Stimulated activated CD8-positive, alpha-beta memory T cell treated with anti-CD3 and anti-CD28 coated beads, Interleukin-2, amount 100 ng/mL, for 48 hours (primary cell): ENCODE results near the gene MMP10.
"Not testable (repeated sequence)": the region's sequence is repeated elsewhere in the genome, so short reads cannot be mapped to it uniquely, and the experiment has no call there.

Experiments
- DNase-seq, 2 donors: peaks; one replicate each; pipeline ENCODE4 v3.0.0-alpha.2; 2020; ENCODE audit warnings: low read depth in 2 of 2

Gene MMP10

GRCh38 chr11:102783016-102783415, 2.6 kb upstream of the MMP10 start:
- DNase-seq, result no peak

- DNase-seq, result no peak
Observed at GRCh38 chr11:102781676-102782075, 1.2 kb upstream of the MMP10 start.

GRCh38 chr11:102776454-102776853, 4.0 kb downstream of the MMP10 start:
- no peak for DNase-seq

DNA sequence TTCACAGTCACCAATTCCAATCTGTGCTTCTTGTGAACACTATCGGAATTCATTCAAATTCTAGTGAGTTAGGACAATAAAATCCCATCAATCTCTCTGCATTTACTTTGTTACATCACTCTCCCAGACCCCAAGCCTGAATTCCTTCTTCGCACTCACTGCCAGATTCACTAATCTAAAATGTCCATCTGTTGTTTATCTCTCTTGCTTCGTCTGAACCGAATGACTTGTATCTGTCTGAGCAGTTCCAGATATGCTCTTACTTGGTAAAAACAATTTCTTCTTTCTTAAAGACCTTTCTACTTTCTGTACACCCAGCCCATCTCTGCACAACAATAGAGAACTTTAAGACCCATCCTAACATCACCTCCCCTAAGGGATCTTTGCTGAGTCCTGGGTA, 7.0 kb downstream of the MMP10 start:
- no peak for DNase-seq

GRCh38 chr11:102771351-102771750, 9.1 kb downstream of the MMP10 start:
- DNase-seq, result no peak

DNA sequence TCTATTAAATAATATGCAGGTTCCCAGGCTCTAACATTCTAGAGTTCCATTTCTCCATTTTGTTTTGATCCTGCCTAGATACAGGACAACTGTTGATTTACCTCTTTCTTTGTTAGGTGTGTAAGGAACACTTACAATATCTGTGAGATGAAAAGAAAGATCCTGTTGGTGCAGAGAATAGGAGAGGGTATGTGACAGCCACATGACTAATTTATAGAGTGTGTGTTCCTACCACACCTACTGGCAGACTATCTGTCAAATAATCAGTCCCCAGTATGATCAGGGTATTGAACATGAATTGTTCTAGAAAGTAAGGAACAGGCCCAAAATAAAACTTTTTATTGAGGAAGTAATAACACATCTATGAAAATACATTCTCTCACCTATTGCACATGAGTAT, 10.2 kb downstream of the MMP10 start:
- no peak for DNase-seq

DNA sequence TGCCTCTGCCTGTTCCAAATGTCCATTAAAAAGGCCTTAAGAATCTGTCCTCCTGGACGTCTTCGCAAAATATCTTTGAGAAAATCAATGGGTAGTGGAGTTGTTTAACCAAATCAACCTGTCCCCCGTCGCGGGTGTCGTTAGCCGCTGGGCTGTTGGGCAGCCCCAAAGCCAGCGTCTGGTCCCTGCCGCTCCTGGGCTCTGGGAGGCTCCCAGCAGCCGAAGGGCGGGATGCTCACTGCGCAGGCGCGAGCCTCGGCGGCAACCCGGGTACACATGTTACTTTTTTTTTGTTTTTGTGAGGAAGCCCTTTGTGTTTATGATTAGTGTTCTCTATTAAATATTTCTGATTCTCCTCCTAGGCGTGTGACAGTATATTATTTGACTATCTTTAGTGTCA, 12.6 kb downstream of the MMP10 start:
- no peak for DNase-seq

GRCh38 chr11:102763440-102763839, 17.0 kb downstream of the MMP10 start:
- no peak for DNase-seq

DNA sequence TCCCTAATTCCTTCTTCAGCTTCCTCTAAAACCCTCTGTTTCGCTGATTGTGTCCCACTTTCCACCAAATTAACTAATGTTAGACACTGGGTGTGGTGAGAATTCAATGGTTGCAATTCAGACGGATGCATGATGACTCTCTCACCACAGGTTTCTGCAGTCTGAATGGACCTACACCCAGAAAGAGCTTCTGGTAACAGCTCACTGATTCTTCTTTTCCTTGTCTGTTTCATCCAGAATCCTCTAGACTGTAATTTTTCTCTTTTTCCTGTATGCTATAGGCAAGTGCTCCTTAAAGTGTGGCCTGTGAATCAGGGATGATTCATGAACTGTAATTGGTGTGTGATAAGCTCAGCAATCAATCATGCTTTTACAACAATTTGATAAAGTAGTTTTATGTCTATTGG, 18.1 kb downstream of the MMP10 start:
- no peak for DNase-seq

GRCh38 chr11:102761646-102762238, 18.7 kb downstream of the MMP10 start:
- no peak for DNase-seq

GRCh38 chr11:102760344-102761035, 19.9 kb downstream of the MMP10 start:
- DNase-seq, result no peak

- DNase-seq, result no peak
Observed at GRCh38 chr11:102757823-102758549, 22.4 kb downstream of the MMP10 start.

GRCh38 chr11:102753267-102753666, 27.2 kb downstream of the MMP10 start:
- no peak for DNase-seq

- no peak for DNase-seq
Observed at GRCh38 chr11:102751673-102752072, 28.8 kb downstream of the MMP10 start.

DNA sequence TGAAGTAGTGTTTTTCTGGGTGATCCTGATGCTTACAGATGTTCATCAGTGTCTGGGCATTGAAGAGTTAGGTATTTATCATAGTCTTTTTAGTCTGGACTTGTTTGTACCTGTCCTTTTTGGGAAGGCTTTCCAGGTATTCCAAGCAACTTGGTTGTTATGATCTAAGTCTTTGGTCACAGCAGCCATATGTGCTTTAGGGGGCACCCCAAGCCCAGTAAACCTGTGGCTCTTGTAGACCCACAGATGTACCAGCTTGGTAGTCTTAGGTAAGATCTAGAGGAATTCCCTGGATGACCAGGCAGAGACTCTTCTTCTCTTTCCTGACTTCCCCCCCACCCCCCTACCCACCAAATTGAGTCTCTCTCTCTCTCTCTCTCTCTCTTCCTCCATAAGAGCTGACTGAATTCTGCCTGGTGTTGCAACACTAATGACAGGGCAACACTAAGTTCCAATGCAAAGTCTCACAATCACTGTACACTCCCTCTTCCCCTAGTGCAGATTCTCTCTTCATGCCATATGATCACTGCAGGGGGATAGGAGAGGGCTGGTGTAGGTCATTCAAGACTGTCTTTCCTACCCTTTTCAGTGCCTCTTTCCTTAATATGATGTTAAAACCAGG, 31.2 kb downstream of the MMP10 start:
- DNase-seq, result no peak

DNA sequence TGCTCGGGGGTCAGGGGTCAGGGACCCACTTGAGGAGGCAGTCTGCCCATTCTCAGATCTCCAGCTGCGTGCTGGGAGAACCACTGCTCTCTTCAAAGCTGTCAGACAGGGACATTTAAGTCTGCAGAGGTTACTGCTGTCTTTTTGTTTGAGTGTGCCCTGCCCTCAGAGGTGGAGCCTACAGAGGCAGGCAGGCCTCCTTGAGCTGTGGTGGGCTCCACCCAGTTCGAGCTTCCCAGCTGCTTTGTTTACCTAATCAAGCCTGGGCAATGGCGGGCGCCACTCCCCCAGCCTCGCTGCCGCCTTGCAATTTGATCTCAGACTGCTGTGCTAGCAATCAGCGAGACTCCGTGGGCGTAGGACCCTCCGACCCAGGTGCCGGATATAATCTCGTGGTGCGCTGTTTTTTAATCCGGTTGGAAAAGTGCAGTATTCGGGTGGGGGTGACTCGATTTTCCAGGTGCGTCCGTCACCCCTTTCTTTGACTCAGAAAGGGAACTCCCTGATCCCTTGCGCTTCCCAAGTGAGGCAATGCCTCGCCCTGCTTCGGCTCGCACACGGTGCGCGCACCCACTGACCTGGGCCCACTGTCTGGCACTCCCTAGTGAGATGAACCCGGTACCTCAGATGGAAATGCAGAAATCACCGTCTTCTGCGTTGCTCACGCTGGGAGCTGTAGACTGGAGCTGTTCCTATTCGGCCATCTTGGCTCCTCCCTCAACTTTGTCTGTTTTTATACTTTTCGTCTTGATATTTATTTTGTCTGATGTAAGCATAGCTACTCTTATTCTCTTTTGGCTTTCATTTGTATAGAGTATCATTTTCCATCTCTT, 33.5 kb downstream of the MMP10 start:
- not testable (repeated sequence) for DNase-seq

- no peak for DNase-seq
Observed at GRCh38 chr11:102734650-102735049, 45.8 kb downstream of the MMP10 start.

GRCh38 chr11:102733232-102733875, 47.1 kb downstream of the MMP10 start:
- peak; percentile 42 to 43 for DNase-seq

- not testable (repeated sequence) for DNase-seq
Observed at GRCh38 chr11:102730944-102731343, 49.5 kb downstream of the MMP10 start.

DNA sequence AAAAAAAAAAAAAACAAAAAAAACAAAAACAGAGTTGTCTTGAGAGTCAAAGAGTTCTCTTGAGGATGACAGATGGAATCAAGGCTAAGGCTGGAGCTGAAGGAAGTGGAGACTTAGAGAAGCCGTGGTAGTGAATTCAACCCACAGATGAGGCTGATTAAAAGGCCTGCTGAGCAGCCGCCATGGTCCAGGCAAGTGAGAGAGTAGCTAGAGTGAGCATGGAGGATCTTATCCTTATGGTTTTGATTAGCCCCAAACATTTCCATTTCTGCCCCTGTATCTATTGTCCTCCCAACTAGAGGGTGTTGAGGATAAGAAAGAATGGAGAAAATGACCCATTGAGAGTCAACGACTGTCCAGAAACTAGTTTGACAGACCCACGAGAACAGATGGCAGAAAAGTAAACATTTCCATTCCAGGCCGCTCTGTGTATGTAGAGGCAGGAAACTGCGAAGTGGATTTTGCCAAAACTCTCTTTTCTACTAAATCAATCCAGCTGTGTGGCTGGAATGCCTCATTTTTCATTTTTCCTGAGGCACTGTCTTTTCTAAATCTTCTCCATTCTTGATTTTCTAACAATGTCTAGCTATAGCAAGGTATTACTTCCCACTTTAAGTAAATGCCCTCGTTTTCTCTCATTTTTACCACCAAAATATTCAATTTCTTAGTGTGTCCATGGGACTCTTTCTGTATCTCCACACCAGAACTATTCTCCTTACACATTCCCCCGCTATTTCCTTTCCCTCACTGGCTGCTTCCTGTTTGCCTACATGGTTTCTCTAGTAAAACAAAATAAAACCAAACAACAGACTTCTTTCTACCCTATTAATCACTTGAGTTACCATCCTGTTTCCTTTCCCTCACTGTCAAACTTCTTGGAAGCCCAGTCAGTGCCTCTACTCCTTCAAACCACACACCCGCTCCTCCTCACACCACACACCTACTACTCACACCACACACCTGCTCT, 50.3 kb downstream of the MMP10 start:
- DNase-seq, result no peak
